HG03139 (cell line): Measurements from ENCODE around the gene LGMN.
"Not testable (repeated sequence)": the region's sequence is repeated elsewhere in the genome, so short reads cannot be mapped to it uniquely, and the experiment has no call there.

ENCODE experiments used
- ATAC-seq: cut with Tn5 transposase; IDR thresholded peaks from one replicate; pipeline ENCODE4 v1.9.1; 2021; ENCODE audit not compliant: unreplicated experiment

The LGMN gene

DNA sequence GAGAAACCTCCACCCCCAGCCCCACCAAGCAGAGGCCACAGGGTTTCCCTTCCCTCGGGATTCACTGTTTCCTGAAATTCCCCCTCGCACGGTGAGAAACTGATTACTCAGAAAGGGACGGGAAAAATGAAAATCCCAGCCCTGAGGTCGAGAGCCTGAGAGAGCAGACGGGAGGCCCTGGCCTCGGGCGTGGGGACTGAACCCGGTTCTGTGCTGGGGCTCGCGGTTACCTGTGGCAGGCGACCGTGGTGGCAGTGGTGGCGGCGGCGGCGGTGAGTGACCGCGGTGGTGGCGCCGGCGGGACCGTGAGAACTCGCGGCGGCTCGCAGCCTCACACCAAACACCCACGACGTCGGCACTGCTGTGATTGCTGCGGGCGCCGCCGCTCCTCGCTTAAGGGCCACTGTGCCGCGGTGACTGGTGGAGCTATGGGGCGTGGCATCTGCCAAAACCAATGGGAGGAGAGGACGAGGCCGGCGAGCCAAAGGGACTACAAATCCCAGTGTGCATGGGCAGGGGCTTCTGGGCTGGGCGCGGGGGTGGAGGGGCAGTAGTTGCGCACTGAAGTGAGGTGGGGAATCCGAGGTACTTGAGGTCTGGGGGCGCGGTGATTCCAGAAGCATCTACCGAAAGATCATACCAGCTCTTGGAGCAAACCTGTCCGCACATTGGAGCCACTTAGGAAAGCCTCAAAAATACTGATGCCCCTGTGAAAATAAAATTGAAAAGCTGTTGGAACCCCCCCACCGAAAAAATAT is at the start of gene LGMN:
TSS of gene LGMN (minus strand) at position 369 of the 758 bp plus-strand sequence. CDS start 15,841 bp downstream, outside the sequence.
- ATAC-seq: peak; percentile 73

DNA sequence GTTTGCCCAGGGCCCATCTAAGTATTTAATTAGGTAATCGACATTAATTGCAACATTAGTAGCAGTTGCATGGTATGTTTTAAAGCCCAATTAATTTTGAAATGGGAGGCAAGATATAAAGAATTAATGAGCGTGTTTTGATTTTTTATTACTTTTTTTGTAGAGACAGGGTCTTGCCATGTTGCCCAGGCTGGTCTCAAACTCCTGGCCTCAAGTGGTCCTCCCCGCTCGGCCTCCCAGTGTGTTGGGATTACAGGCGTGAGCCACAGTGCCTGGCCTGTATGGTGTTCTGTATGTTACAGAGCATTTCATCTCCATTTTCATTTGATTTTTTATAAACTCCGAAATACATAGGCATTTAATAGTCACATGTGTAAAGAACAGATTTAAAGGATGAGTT is 46.5 kb upstream of the LGMN start:
- ATAC-seq: no peak

DNA sequence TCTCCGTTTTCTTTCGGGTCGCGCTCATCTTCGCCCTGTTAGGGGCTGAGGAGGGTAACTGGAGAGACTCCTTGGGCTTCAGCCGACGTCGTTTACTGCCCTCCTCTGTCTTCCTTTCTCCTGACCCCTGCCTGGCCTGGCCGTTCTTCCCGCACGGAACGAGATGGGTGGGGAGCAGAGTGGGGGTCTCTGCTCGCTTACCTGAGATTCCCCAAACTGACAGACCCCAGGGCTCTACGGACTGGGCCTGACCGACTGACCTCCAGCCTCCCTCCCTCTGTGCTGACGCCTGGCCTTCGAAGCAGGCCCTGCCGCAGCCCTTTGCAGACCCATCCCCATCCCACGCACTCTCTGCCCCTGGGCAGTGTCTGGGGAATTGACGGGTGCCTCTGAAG is 46.1 kb upstream of the LGMN start:
- ATAC-seq: peak; percentile 16

DNA sequence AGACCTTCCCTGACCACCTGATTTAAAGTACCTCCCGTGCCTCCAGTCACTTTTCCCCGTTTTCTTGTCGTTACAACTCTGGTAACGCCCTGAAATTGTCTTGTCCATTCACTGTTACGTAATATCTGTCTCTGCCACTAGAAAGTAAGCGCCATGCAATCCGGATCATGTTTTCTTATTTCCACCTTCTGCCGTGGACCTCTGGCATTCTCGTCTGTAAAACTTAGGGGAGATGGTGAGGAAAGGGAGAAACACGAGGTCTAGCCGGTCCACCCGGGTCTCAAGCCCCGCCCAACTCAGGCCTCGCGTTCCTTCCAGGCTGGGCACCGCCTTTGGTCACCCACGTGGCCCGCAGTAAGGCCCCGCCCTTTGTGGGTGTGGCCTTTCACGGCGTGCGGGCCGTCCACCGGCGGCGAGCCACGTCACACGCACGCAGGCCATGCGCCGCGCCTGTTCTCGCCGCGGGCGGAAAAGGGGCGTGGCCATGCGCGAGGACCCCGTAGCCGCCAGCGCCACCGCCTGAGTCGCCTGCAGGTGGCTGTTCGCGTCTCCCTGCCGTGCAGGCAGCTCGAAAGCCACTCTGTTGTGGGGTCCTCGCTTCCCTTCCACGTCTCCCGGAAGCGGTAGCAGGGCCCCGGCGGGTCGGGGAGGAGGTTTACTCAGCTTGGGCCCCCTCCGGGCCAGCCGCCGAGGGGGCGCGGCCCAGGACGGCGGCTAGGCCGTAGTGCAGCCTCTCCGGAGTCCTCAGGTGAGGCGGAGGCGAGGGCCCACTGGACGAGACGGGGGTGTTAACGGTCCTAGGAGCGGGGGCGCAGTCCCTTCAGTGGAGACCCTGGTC is 45.5 kb upstream of the LGMN start, which contains the start of gene GOLGA5:
TSS of gene GOLGA5 (plus strand) at position 597 of the 838 bp plus-strand sequence. CDS start 3,133 bp downstream, outside the sequence.
- ATAC-seq: peak; percentile 91

DNA sequence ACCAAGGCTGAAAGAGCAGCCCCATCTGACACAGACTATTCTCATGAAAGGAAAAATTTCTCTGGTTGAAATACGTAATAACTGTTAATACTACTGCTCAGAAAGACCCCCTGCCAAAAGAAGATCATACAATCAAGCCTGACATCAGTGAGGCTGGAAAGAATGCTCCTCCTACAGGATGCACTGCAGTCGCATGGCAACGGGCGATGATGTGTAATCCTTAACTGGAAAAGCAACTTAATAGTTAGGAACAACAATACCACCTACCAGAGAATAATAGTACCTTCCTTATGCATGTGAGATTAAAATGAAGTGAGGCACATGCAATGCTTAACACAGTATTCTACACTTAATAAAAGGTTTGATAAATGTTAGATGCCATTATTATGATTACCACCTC is 44.5 kb upstream of the LGMN start:
- ATAC-seq: no peak

DNA sequence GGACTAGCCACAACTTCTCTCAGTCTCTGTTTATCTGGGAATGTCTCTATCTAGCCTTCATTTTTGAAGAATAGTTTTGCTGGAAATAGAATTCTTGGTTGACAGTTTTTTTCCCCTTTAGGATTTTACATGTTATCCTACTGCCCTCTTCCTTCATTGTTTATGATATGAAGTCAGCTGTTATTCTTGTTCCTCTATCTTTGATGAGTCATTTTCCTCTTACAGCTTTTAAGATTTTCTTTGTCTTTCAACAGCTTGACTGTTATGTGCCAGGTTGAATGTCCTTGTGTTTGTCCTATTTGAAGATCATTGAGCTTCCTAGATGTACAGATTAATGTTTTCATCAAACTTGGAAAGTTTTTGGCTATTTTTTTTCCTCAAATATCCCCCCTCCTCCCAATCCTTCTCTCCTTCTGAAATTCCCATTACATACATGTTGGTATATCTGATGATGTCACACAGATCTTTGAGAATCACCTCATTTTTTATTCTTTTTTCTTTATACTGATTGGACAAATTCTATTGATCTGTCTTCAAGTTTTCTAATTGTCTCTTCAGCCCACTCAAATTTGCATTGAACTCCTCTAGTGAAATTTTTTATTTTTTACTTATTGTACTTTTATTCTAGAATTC is 41.1 kb upstream of the LGMN start:
- no peak for ATAC-seq

DNA sequence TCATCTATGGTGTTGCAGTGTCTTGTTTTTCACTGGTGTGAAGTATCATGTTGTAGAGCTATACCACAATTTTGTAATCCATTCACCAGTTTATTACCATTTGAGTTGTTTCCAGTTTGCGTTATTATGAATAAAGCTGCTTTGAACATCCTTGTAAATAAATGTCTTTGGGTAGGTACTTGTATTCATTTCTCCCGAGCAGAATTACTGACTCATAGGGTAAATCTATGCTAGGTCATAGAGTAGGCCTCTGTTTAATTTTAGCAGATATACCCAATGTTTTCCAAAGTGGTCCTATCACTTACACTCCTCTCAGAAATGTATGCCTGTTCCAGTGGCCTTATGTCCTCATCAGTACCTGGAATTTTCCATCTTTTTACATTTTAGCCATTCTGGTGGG is 39.1 kb upstream of the LGMN start:
- no peak for ATAC-seq

DNA sequence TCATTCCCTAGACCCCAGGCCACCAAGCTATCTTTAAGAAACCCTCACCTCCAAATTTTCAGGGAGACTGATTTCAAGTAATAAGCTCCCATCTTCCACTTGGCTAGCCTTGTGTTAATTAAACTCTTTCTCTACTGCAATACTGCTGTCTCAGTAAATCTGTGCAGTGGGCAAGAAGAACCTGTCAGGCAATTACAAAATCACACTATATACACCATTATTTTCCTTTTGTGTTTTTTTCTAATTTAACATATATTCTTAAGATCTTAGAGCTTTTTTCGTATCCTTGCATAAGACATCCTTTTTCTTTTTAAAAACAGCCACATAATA is 38.0 kb upstream of the LGMN start:
- no peak for ATAC-seq

DNA sequence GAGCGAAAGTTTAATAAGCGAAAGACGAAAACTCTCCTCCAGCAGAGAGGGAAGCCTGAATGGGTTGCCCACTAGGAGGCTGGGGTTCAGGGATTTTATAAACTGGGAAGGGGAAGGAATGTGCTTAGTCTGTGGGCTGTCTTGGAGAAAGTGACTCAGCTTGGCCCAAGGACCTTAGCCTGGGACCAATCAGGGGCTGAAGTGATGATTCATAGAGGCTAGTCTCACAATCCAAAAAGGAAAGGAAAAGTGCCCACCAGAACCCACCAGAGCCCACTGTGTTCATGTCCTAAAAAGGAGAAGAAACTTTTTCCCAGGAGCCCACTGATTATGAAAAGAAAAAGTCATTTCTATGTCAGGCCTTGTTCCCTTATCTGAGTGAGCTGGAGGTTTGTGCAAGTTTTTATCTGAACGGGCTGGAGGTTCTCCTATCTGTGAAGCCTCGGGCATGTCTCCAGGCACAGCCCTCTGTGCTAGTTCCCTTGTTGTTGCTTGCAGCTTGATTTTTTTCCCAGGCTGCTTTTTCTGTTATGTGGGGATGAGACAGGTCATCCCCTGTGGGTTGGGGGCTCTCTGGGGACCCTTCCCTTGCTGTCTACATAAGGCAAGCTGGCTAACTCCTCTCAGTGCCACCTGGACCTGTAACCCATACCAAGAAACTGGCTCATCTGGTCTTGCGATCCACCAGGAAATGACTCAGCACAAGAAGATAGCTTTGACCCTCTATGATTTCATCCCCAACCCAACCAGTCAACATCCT is 37.4 kb upstream of the LGMN start:
- no peak for ATAC-seq

DNA sequence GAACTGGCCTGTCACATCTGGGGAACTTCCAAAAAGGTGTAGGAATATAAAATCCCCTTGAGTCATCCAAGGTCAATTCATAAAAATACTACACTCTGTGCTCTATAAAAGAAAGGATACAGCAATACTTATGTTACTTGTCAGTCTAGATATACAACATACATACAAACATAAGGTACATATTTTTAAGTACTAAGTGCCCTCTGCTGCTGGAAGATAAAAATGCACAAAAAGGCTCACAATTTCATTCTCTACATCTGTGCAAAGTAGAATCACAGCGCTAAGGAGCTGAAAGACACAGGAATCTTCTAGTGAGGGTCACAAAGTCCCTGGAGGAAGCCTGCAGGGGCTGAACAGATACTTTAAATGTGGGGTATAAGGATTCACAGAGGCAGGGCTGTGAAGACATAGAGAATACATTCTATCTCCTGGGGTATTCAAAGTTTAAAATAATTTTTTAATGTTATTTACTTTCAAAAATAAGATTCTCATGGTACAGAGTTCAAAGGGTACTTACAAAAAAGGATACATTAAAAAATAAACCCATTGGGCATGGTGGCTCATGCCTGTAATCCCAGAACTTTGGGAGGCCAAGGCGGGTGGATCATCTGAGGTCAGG is 35.5 kb upstream of the LGMN start:
- ATAC-seq: no peak

DNA sequence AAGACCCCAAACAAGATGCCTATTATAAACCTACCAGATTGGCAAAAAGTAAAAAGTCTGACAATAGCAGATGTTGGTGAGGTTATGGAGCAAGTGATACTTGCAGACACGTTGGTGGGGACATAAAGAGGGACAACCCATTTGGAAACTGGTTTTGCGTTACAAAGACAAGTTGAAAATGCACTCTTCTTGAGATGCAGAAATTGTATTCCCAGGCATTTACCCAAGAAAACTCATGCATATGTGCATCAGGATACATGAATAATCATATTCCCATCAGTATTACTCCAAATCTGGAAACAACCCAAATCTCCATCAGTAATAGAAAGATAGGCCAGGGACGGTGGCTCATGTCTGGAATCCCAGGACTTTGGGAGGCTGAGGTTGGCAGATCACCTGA is 32.9 kb upstream of the LGMN start:
- ATAC-seq: no peak

DNA sequence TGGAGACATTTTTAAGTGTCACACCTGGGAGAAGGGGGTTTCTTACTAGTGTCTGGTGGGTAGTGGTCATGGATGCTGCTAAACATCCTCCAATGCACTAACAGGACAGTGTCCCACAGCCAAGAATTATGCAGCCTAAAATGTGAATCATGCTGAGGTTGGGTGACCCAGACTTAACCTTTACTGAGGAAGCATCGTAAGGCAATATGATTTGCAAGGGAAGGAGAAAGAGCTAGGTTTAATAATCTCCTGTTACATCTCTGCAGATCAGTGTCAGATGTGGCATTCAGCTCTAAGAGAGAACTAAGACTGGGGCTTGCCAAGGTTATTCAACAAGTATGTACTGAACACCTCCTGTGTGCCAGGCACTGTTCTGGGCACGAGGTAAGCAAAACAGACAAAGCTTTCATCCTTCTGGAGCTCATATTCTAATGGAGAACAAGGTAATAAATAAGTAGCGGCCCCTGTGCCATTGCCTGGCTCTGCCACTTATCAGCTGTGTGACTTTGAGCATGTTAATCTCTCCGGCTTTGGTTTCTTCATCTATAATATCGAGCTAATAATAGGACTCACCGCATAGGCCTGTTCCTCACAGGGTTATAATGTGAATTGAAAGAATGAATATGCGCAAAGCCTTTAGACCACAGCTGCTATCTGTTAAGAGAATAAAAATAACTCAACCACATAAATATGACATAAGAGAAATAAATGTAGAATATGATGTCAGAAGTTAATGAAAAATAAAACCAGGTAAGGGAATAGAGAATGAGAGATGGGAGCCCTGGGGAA is 32.2 kb upstream of the LGMN start:
- ATAC-seq: no peak

DNA sequence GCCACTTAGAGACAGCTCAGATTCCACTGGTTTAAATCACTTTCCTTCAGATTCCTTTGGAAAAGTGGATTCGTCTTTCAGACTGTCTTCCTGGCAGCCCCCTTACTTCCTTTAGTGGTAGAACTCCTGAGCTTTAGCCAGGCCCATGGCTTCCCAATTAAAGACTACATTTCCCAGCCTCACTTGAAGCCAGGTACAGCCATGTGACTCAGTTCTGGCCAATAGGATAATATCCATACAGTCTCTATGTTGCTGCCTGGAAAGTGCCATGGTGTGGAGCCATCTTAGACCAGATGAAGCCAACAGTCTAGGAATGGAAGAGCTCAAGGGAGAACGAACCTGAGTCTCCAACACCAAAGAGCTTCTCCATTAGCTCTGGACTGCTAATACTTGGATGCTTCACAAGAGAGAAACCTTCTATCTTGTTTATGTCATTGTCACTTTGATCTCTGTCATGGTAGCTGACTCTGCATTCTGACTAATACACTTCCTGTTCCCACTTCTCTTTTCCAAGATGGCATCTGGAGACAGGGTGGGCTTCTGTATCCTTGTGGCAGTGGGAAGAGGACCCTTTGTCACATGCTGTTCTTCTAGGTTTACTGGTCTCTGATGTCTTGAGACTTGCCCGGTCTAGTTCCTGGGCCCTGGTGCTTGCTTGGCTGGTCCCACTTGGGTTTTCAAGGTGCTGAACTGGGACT is 30.6 kb upstream of the LGMN start:
- not testable (repeated sequence) for ATAC-seq

DNA sequence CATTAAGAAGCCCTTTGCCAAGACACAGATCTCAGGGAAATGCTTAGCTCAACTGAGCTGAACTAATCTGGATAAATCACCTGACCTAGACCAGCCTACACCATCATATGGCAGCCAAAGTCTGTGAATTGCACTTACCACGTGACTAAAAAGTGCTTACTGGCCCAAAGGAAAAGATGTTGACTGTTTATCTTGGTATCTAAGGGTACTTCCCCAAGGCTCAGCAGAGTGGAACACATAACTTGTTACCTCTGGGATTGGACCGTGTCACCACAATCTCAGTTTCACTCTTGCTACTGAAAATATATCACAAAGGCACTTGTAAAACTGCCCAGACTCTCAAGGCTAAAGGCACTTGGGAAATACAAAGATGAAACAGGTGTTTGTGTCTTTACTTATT is 26.9 kb upstream of the LGMN start:
- peak; percentile 85 for ATAC-seq

DNA sequence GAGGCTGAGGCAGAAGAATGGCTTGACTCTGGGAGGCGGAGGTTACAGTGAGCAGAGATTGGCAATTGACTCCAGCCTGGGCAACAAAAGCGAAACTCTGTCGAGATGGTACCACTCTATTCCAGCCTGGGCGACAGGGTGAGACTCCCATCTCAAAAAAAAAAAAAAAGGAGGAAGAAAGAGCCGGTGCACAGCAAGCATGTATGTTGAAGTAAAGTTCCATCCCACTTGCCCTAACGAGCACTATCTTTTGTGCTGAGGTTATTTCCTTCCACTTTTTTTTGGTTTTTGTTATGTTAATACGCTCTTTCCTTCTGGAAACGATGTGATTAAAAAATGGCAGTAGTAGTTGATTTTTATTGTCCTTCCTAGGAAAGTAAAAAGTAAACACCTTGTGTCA is 26.1 kb upstream of the LGMN start:
- no peak for ATAC-seq

DNA sequence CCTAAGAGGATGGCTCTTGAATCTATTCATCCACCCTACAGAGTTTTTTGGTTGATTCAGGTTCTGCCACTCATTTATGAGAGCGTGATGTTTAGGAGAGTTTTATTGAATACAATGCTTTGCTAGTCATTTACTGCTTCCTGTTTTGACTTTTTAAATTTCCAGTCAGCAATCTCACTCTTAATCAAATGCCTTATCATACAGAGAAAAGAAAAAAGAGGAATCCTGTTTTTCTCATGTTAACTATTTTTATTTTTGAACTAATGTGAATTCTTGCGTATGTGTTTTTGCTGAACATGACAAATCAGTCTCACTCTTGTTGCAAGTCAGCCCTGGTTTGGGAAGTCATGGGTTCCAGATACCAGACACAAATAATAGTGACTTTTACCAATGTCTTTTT is 22.1 kb upstream of the LGMN start:
- no peak for ATAC-seq

DNA sequence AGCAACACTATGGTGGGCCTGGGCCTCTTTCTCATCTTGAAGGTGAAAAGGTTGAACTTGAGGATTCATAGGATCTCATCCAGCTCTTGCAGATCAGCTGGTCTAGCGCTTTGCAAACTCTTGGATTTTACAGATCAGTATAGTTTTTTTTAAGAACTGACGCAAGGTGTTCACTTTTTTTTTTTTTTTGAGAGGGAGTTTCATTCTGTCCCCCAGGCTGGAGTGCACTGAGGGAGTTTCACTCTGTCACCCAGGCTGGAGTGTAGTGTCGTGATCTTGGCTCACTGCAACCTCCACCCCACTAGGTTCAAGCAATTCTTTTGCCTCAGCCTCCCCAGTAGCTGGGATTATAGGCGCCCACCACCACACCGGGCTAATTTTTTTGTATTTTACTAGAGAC is 20.4 kb upstream of the LGMN start:
- ATAC-seq: no peak

DNA sequence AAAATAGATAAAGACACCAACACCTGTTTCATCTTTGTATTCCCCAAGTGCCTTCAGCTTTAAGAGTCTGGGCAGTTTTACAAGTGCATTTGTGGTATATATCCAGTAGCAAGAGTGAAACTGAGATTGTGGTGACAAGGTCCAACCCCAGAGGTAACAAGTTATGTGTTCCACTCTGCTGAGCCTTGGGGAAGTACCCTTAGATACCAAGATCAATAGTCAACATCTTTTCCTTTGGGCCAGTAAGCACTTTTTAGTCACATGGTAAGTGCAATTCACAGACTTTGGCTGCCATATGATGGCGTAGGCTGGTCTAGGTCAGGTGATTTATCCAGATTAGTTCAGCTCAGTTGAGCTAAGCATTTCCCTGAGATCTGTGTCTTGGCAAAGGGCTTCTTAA is 19.8 kb upstream of the LGMN start:
- ATAC-seq: peak; percentile 88
